ENCODE results near the gene CCL13.

Gene CCL13

GRCh38 chr17:34360601-34361270 lies 4.5 kb downstream of the CCL13 start:
- TF ChIP-seq ZBTB7A (IDR thresholded peaks at IDR 0.05; ENCODE audit: low read depth) (no peak), MAX (IDR thresholded peaks at IDR 0.05) (no peak), TAF1 (IDR thresholded peaks at IDR 0.05; ENCODE audit: low read depth) (no peak), EGR1 (IDR thresholded peaks at IDR 0.05) (no peak), EP300 (IDR thresholded peaks at IDR 0.05; ENCODE audit: borderline replicate concordance) (no peak), CREB1 (IDR thresholded peaks at IDR 0.05; ENCODE audit: low read depth) (no peak), TCF12 (IDR thresholded peaks at IDR 0.05; ENCODE audit: low read depth) (no peak), NFIC (IDR thresholded peaks at IDR 0.05) (no peak), TEAD4 (IDR thresholded peaks at IDR 0.05) (no peak)
- TF ChIP-seq, protein P1, sequence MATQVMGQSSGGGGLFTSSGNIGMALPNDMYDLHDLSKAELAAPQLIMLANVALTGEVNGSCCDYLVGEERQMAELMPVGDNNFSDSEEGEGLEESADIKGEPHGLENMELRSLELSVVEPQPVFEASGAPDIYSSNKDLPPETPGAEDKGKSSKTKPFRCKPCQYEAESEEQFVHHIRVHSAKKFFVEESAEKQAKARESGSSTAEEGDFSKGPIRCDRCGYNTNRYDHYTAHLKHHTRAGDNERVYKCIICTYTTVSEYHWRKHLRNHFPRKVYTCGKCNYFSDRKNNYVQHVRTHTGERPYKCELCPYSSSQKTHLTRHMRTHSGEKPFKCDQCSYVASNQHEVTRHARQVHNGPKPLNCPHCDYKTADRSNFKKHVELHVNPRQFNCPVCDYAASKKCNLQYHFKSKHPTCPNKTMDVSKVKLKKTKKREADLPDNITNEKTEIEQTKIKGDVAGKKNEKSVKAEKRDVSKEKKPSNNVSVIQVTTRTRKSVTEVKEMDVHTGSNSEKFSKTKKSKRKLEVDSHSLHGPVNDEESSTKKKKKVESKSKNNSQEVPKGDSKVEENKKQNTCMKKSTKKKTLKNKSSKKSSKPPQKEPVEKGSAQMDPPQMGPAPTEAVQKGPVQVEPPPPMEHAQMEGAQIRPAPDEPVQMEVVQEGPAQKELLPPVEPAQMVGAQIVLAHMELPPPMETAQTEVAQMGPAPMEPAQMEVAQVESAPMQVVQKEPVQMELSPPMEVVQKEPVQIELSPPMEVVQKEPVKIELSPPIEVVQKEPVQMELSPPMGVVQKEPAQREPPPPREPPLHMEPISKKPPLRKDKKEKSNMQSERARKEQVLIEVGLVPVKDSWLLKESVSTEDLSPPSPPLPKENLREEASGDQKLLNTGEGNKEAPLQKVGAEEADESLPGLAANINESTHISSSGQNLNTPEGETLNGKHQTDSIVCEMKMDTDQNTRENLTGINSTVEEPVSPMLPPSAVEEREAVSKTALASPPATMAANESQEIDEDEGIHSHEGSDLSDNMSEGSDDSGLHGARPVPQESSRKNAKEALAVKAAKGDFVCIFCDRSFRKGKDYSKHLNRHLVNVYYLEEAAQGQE (IDR thresholded peaks at IDR 0.05; ENCODE audit: low read depth) = no peak

DNA sequence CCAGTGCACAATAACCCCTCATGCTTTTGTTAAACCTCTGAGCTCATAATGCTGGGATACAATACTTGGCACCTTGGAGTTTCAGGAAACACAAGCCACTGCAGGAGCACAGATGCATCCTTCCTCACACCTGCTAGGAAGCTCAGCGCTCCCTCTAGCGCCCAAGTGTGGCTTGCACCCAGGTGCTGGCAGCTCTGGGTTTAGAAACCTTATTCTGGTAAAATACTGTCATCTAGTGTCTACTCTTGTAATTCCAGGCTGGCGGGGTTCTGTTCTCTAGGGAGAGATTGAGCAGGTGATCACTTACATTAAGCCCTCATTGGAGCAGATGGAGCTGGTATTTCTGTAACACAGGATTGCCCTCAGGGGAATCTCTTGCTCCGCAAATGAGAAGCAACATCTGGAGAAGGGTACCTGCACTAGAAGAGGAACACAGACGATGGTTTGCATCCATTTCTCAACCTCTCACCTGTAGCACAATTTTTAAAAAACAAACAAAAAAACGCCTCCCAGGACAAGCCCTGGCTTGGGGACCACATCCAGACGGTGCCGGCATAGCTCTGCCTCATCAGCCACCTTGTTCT lies 5.3 kb downstream of the CCL13 start:
- TF ChIP-seq MAX (IDR thresholded peaks at IDR 0.05) = peak; percentile 33; the same call in 1 of the 2 replicates
- TF ChIP-seq TCF12 (IDR thresholded peaks at IDR 0.05; ENCODE audit: low read depth) = no peak
- no peak for TF ChIP-seq FOXM1 (IDR thresholded peaks at IDR 0.05; ENCODE audit: borderline replicate concordance, low read depth)
- no peak for TF ChIP-seq YY1 (IDR thresholded peaks at IDR 0.05; ENCODE audit: low read depth)
- TF ChIP-seq, protein P1 (IDR thresholded peaks at IDR 0.05; ENCODE audit: low read depth) = no peak
- no peak for TF ChIP-seq CREB1 (IDR thresholded peaks at IDR 0.05; ENCODE audit: low read depth)
- peak; percentile 87 for TF ChIP-seq RAD21 (IDR thresholded peaks at IDR 0.05; ENCODE audit: low read depth)
- no peak for TF ChIP-seq TAF1 (IDR thresholded peaks at IDR 0.05; ENCODE audit: low read depth)

DNA sequence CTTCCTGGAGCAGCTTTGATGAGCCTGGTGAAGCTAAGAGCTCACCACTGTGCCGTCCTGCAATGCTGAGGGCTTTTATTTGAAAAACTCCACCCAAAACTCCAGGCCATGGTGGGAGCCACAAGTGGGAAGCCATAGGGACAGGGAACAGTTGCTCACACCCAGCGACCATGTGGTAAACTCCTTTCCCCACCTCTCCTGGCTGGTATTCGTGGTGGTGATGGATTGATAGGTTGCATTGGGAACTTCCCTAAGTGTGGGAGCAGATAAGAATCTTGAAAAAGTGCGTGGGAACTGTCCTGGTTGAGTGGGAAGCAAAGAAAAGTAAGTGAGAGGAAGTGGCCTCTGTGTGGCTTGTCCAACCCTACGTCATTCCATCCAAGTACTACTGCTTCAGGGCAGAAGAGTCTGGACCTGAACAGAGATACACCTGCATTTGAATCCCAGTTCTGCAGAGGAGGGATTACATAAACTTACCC lies 6.9 kb downstream of the CCL13 start, which contains the start of gene CCL1:
Gene CCL1 (minus strand): TSS at position 51 of the 479 bp plus-strand sequence. CDS start 72 bp downstream, outside the sequence.
- TF ChIP-seq TAF1 (IDR thresholded peaks at IDR 0.05; ENCODE audit: low read depth) = no peak
- TF ChIP-seq TCF12 (IDR thresholded peaks at IDR 0.05; ENCODE audit: low read depth) = no peak
- no peak for TF ChIP-seq CREB1 (IDR thresholded peaks at IDR 0.05; ENCODE audit: low read depth)
- TF ChIP-seq NFIC (IDR thresholded peaks at IDR 0.05) = no peak
- no peak for TF ChIP-seq TEAD4 (IDR thresholded peaks at IDR 0.05)

DNA sequence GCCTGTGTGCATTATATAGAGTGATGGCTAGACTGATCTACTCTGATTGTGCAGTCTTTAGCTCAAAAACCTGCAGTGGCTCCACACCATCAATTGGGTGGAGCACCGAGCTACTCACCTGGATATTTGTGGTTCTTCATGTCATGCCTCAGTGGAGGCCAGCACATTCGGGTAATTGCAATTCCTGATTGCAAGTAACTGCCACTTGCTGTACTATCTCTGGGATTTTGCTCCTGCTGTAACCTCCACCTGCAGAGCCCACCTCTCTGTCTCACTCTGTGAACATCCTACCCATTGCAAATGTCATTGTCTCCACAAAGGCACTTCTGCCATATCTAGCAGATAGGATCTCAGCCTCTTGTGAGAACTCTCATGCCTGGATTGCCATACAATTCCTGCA lies 8.5 kb downstream of the CCL13 start:
- TF ChIP-seq EP300 (IDR thresholded peaks at IDR 0.05; ENCODE audit: borderline replicate concordance) (no peak), MAX (IDR thresholded peaks at IDR 0.05) (no peak), TCF12 (IDR thresholded peaks at IDR 0.05; ENCODE audit: low read depth) (no peak), TAF1 (IDR thresholded peaks at IDR 0.05; ENCODE audit: low read depth) (no peak), FOXM1 (IDR thresholded peaks at IDR 0.05; ENCODE audit: borderline replicate concordance, low read depth) (no peak), EGR1 (IDR thresholded peaks at IDR 0.05) (no peak), NFIC (IDR thresholded peaks at IDR 0.05) (no peak), RAD21 (IDR thresholded peaks at IDR 0.05; ENCODE audit: low read depth) (no peak), ZBTB7A (IDR thresholded peaks at IDR 0.05; ENCODE audit: low read depth) (no peak), CEBPB (IDR thresholded peaks at IDR 0.05) (no peak), YY1 (IDR thresholded peaks at IDR 0.05; ENCODE audit: low read depth) (no peak), TEAD4 (IDR thresholded peaks at IDR 0.05) (no peak)
- TF ChIP-seq, protein P2, sequence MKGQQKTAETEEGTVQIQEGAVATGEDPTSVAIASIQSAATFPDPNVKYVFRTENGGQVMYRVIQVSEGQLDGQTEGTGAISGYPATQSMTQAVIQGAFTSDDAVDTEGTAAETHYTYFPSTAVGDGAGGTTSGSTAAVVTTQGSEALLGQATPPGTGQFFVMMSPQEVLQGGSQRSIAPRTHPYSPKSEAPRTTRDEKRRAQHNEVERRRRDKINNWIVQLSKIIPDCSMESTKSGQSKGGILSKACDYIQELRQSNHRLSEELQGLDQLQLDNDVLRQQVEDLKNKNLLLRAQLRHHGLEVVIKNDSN (IDR thresholded peaks at IDR 0.05) = no peak
- TF ChIP-seq, protein P1 (IDR thresholded peaks at IDR 0.05; ENCODE audit: low read depth) = no peak

Data from Ishikawa (cell line).